HS-27A (cell line): Measurements from ENCODE around the gene BEST2.

Source experiments
- DNase-seq: peaks from one replicate; pipeline ENCODE4 v3.0.0-alpha.2; 2012; ENCODE audit warnings: low read depth, missing footprints

Gene BEST2

DNA sequence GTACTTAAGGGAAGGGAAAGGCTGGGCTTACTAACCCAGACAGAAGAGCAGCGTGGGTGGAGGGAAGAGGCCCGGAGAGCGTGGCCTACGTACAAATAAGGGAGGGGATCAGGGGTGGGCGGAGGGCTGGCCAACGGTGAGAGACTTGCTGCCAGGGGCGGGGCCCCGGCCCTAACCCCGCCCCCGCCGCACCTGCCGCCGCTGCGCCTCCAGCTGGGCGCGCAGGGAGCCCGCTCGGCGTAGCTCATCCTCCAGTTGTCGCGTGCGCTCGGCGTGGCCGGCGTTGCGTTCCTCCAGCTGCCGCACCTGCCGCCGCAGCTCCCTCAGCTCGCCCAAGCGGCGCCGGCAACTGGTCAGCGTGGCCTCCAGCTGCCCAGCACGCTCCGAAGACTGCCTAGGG lies 18.1 kb downstream of the BEST2 start:
- DNase-seq = no peak

GRCh38 chr19:12770922-12771321 lies 19.3 kb downstream of the BEST2 start:
- DNase-seq = no peak

DNA sequence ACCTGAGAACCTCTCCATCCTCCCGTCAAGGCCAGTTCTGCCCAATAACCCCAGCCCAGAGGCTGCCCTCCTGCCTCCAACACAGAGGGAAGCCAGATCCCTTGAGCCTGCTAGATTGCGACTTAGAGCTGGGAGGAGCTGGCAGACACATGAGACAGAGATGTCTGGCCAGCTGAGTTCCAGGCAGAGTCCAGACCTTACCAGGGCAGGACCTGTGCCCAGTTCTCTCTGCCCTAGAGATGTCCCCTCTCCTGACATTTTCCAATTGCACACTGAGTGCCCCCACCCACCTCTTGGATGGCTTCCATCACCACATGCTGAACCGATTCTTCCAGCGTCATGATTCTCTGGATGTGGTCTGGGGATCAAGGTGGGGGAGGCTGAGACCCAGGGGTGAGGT lies 20.7 kb downstream of the BEST2 start:
- no peak for DNase-seq

GRCh38 chr19:12773571-12773970 lies 22.0 kb downstream of the BEST2 start:
- DNase-seq = no peak

DNA sequence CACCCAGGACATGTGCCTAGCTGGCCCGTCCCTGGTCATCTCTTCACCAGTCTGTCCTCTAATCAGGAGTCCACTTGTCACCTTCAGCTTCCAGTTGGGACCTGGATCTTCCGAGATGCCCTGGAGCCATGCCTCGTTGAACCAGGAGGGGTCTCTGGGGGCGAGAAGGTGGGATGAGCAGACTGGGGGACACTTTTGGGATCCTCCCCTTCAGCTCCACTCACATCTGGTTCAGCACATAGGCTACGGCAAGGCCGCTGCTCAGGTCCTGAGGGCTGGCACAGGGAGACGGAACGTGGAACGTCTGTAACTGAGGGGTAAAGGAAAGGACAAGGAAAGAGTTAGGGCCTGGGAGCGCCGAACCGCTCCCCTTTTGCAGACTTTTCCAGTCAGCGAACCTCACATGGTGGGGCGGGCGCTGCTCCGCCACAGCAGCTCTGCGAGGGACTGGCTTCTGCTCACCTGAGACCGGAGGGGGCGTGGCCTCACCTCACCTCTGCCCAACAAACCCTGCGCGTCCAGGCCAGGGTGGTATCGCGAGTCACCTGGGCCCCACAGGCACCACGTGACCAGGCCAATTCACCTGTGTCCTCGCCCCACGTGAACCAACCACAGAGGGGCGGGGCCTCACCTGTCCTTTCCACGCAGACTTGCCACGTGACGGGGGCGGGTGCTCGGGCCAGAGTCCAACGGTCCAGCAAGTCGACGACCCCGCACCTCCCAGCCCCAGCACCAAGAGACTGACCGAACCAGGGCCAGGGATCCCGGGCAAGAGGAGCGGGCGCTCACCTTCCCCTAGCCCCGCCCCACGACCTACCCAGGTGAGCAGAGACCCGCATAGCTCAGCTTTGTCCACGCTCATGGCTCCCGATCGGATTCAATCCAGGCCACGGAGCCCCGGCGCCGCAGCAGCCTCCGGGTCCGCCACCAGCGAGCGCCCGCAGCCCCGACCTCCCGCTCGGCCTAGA lies 23.3 kb downstream of the BEST2 start, which contains the start of gene HOOK2:
Gene HOOK2 (minus strand): TSS at position 965 of the 968 bp plus-strand sequence. CDS start 103 bp downstream, at position 862.
- DNase-seq = no peak

DNA sequence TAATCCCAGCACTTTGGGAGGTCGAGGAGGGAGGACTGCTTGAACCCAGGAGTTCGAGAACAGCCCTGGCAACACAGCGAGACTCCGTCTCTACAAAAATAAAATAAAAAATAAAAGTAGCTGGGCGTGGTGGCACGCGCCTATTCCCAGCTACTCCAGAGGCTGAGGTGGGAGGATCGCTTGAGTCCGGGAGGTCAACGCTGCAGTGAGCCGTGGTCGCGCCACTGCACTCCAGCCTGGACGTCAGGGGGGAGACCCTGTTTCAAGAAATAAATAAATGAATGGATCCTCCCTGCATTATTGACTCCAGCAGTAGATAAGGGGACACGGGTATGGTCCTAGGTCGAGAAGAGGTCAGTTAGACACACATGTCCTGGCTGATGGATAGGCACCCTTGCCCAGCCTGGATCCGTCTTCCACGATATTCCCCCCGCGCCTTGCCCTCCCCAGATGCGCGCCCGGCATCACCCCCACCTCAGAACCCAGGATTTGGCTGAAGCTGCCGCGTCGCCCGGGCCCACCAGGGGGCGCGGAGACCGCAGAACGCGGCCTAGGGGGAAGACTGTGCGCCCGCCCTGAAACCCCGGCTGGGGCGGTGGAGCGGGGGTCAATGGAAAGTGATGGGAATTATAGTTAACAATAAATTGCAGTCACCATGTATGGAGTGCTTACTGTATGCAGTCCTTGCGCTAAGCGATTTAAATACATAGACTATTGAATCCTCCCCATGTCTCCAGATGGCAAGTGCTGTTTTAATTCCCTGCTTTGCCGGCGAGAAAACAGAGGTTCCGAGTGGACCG lies 25.8 kb downstream of the BEST2 start:
- DNase-seq = no peak

DNA sequence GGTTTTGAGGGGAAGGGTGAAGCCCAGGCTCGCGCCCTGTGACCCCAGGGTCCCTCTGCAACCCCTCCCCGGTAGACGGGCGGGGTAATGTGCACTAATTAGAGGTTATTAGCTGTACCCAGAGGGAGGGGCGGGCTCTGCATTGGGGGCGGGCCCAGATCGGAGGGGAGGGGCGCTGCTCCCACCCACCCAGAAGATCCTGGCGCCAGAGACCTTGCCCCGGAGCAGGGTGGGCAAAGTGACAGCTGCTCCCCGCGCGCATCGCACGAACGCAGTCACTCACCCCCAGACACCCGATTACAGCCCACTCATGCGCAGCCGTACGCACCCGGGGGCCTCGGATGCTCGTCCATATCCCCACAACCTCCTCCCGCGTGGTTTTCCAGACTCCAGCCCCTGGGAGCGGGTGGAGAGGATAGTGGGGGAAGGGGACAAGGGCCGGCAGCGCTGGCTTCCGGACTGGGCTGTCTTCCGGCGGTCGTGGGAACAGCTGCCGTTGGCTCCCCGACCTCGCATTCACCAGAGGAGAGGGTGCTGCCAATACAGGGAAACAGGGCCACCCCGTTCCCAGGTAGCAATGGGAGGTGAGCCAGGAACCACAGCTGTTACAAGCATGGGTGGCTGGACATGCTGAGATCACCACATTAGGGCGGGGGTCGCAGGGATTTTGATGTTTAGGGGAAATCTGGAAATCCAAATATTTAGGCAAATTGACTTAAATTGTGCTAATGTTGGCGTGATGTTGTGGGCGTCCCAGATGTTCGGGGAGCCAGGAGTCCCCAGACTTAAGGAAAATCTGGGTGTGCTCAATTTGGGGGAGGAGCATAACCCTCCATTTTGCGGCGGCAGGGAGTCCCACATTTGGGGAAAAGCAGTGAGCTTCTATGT lies 26.7 kb downstream of the BEST2 start:
- DNase-seq = no peak

DNA sequence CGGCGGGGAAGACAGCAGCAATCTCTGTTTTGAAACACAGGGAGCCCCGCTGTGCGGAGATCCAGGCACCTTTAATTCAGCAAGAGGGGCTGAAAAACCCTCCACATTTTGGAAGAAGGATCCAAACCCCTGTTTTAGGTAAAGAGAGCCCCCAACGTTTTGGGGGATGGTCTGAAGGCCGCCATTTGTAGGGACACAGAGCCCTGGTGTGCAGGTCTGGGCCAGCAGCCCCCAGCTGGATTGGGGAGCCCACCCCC lies 27.2 kb downstream of the BEST2 start:
- DNase-seq = no peak

GRCh38 chr19:12779162-12779993 lies 27.8 kb downstream of the BEST2 start:
- DNase-seq = no peak

GRCh38 chr19:12782174-12782423 lies 30.5 kb downstream of the BEST2 start:
- DNase-seq = no peak

DNA sequence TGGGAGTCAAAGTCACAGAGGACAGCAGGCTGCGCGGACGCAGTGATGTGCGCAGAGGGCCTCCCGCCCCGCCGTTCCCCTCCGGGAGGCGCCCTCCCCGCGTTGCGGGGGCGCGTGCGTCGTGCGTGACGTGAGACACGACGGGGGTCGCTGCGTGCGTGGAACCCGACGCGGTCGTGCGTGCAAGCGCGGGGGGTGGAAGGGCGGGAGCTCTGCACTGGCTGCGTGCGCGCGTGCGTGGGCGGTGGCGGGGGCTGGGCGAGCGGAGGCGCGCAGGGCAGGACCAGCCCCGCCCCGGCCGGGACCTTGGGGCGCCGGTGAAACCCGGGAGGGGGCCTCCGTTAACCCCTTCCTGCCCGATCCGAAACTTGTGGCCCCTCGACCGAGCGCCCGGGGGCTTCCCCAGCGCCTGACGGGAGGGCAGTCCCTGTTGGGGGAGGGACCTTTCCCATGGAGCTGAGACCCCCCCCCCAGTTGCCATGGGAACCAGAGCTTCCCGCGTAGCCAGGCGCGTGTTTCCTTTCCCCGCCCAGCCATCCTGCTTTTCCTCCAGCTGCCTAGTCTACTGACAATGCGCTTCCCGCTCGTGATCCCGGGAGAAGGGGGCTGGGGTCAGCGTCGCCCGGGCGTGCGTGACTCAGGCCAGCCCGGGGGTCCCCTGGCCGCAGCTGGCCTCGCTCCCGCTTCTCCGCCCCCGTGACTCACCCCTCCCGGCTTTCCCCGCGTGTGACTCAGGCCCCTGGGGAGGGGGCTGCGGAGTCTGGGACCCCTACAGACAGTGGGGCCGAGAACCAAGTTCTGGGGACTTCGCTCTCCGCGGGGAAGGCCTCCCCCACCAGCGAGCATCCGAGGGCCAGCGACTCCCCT lies 31.1 kb downstream of the BEST2 start:
- DNase-seq = no peak

GRCh38 chr19:12783291-12783848 lies 31.8 kb downstream of the BEST2 start:
- DNase-seq = no peak

- DNase-seq = no peak
These were observed 32.3 kb downstream of the BEST2 start for GRCh38 chr19:12783849-12784393.

- no peak for DNase-seq
These were observed 32.8 kb downstream of the BEST2 start for GRCh38 chr19:12784394-12784870.

GRCh38 chr19:12784871-12785430 lies 33.4 kb downstream of the BEST2 start:
- no peak for DNase-seq

GRCh38 chr19:12785431-12786031 lies 33.9 kb downstream of the BEST2 start:
- no peak for DNase-seq

- no peak for DNase-seq
These were observed 34.7 kb downstream of the BEST2 start for GRCh38 chr19:12786141-12786870.

- no peak for DNase-seq
These were observed 35.4 kb downstream of the BEST2 start for GRCh38 chr19:12786952-12787351.
